AG04449 (cell line): ENCODE data around the gene DCAF4.

Experiments used
- CTCF ChIA-PET: fragments of 350-600 bp; formaldehyde crosslinking; extraction: SDS; loops from one replicate; lab custom pipeline; 2021; ENCODE audit warnings: antibody characterized with exemption; lab: Yijun Ruan, JAX
- POLR2A ChIA-PET: fragments of 400-600, 350-600 bp; formaldehyde crosslinking; extraction: SDS; loops from one replicate; lab custom pipeline; 2020; ENCODE audit warnings: antibody characterized with exemption, inconsistent platforms; lab: Yijun Ruan, JAX
- DNase-seq: peaks from one replicate; pipeline ENCODE4 v3.0.0-alpha.2; 2010; ENCODE audit warnings: low read depth, low spot score
- H3K4me3 ChIP-seq: 2 replicates; pipeline ENCODE4 v1.5.1; 2011; ENCODE audit warnings: low read depth, mild to moderate bottlenecking, control low read depth, low read length
- CTCF ChIP-seq: IDR thresholded peaks from one replicate; pipeline ENCODE4 v1.5.1; 2011; ENCODE audit warnings: mild to moderate bottlenecking, moderate library complexity, low read length, control low read depth, inconsistent platforms; ENCODE audit not compliant: insufficient read depth; ENCODE audit errors: missing control alignments

DCAF4 gene

GRCh38 chr14:72982146-72982708, 56.0 kb downstream of the DCAF4 start:
- H3K4me3 ChIP-seq, result no peak overlapping the region
- ChIA-PET CTCF (interaction anchor here (0.6 to 2.5 kb wide), 4 partner anchors 13 to 469 kb away, joined by 3 to 13 read pairs (median 4); no protein-coding TSS in a partner anchor), POLR2A (no interaction called here)
- no peak for DNase-seq
- TF ChIP-seq CTCF, result no peak

GRCh38 chr14:72986214-72986613, 60.0 kb downstream of the DCAF4 start:
- no peak for DNase-seq
- TF ChIP-seq CTCF, result no peak
- no peak overlapping the region for H3K4me3 ChIP-seq
- CTCF ChIA-PET, result no interaction called here
- POLR2A ChIA-PET, result no interaction called here

- DNase-seq, result no peak
- no peak for TF ChIP-seq CTCF
- no peak overlapping the region for H3K4me3 ChIP-seq
- ChIA-PET CTCF (interaction anchor here (0.9 to 1.6 kb wide), 2 partner anchors 38 to 472 kb away, joined by 4 to 5 read pairs; no protein-coding TSS in a partner anchor), POLR2A (no interaction called here)
Observed at GRCh38 chr14:72986857-72987256, 60.6 kb downstream of the DCAF4 start.

- ChIA-PET POLR2A (no interaction called here), CTCF (interaction anchor here (1.9 kb wide), 1 partner anchor 42 kb away, joined by 9 read pairs; no protein-coding TSS in a partner anchor)
Observed at GRCh38 chr14:72990171-72990570, 63.9 kb downstream of the DCAF4 start.

GRCh38 chr14:72996916-72997315, 70.7 kb downstream of the DCAF4 start:
- ChIA-PET CTCF (interaction anchor here (0.7 to 1.8 kb wide), 2 partner anchors 35 to 49 kb away, joined by 3 to 7 read pairs; no protein-coding TSS in a partner anchor), POLR2A (no interaction called here)
- no peak overlapping the region for H3K4me3 ChIP-seq
- DNase-seq, result no peak
- TF ChIP-seq CTCF, result no peak

More at GRCh38 chr14:72990171-72990570, 63.9 kb downstream of the DCAF4 start:
- TF ChIP-seq CTCF, result no peak
- no peak overlapping the region for H3K4me3 ChIP-seq
- DNase-seq, result no peak

GRCh38 chr14:72998252-72998903, 72.1 kb downstream of the DCAF4 start:
- TF ChIP-seq CTCF, result no peak
- no peak overlapping the region for H3K4me3 ChIP-seq
- no peak for DNase-seq
- CTCF ChIA-PET, result interaction anchor here (0.8 kb wide), 1 partner anchor 16 kb away, joined by 4 read pairs; no protein-coding TSS in a partner anchor
- POLR2A ChIA-PET, result interaction anchor here (0.7 kb wide), 1 partner anchor 29 kb away, joined by 3 read pairs; the partner anchor contains the start of gene ZFYVE1
